Measurements from ENCODE around the gene TEX51. TPM values are rescaled to one million over a fixed set of nuclear protein-coding genes. Genes with fewer than 3 reads are reported as not detected.

Gene TEX51
- polyA plus RNA-seq, 1 donor: not detected

- no CpG with 5 or more reads among the region's 25 CpGs for WGBS (ENCODE audit: insufficient coverage, low lambda C conversion rate)
- H3K27me3 ChIP-seq (ENCODE audit: control insufficient read depth, insufficient read depth, low read length): no peaks in the 10 kb centered on the region
- no peak overlapping the region for H3K4me3 ChIP-seq (ENCODE audit: low read length)
- H3K27ac ChIP-seq (ENCODE audit: low read length): no peak overlapping the region
- peaks cover 4% of the 10 kb centered on the region for H3K9me3 ChIP-seq (ENCODE audit: control insufficient read depth, low read depth, low read length)
- H3K4me1 ChIP-seq (ENCODE audit: control insufficient read depth, insufficient read depth, low read length): no peaks in the 10 kb centered on the region
- no peak for DNase-seq
- H3K36me3 ChIP-seq (ENCODE audit: control insufficient read depth, insufficient read depth, low read length): no peaks in the 10 kb centered on the region
Measured at GRCh38 chr2:126877861-126878565, 20.7 kb upstream of the TEX51 start.

- no peak for DNase-seq
- Histone ChIP-seq H3K27ac (ENCODE audit: low read length) (no peak overlapping the region), H3K4me1 (ENCODE audit: control insufficient read depth, insufficient read depth, low read length) (no peaks in the 10 kb centered on the region), H3K9me3 (ENCODE audit: control insufficient read depth, low read depth, low read length) (peaks cover 4% of the 10 kb centered on the region), H3K36me3 (ENCODE audit: control insufficient read depth, insufficient read depth, low read length) (no peaks in the 10 kb centered on the region), H3K4me3 (ENCODE audit: low read length) (no peak overlapping the region), H3K27me3 (ENCODE audit: control insufficient read depth, insufficient read depth, low read length) (no peaks in the 10 kb centered on the region)
- no CpG with 5 or more reads among the region's 7 CpGs for WGBS (ENCODE audit: insufficient coverage, low lambda C conversion rate)
Measured at GRCh38 chr2:126878601-126879000, 20.1 kb upstream of the TEX51 start.

- peaks cover 4% of the 10 kb centered on the region for H3K9me3 ChIP-seq (ENCODE audit: control insufficient read depth, low read depth, low read length)
- H3K27me3 ChIP-seq (ENCODE audit: control insufficient read depth, insufficient read depth, low read length): no peaks in the 10 kb centered on the region
- H3K4me3 ChIP-seq (ENCODE audit: low read length): no peak overlapping the region
- WGBS (ENCODE audit: insufficient coverage, low lambda C conversion rate): 100% methylated on average over 2 of the region's 12 CpGs
- no peaks in the 10 kb centered on the region for H3K36me3 ChIP-seq (ENCODE audit: control insufficient read depth, insufficient read depth, low read length)
- no peaks in the 10 kb centered on the region for H3K4me1 ChIP-seq (ENCODE audit: control insufficient read depth, insufficient read depth, low read length)
- no peak for DNase-seq
- H3K27ac ChIP-seq (ENCODE audit: low read length): no peak overlapping the region
Measured at GRCh38 chr2:126879348-126880298, 19.1 kb upstream of the TEX51 start.

GRCh38 chr2:126880324-126880723 is 18.4 kb upstream of the TEX51 start:
- H3K36me3 ChIP-seq (ENCODE audit: control insufficient read depth, insufficient read depth, low read length): no peaks in the 10 kb centered on the region
- H3K27ac ChIP-seq (ENCODE audit: low read length): no peak overlapping the region
- no peak for DNase-seq
- no peaks in the 10 kb centered on the region for H3K4me1 ChIP-seq (ENCODE audit: control insufficient read depth, insufficient read depth, low read length)
- H3K27me3 ChIP-seq (ENCODE audit: control insufficient read depth, insufficient read depth, low read length): no peaks in the 10 kb centered on the region
- peaks cover 4% of the 10 kb centered on the region for H3K9me3 ChIP-seq (ENCODE audit: control insufficient read depth, low read depth, low read length)
- no CpG with 5 or more reads among the region's 7 CpGs for WGBS (ENCODE audit: insufficient coverage, low lambda C conversion rate)
- no peak overlapping the region for H3K4me3 ChIP-seq (ENCODE audit: low read length)

- DNase-seq: no peak
- Histone ChIP-seq H3K27ac (ENCODE audit: low read length) (no peak overlapping the region), H3K9me3 (ENCODE audit: control insufficient read depth, low read depth, low read length) (peaks cover 4% of the 10 kb centered on the region), H3K36me3 (ENCODE audit: control insufficient read depth, insufficient read depth, low read length) (no peaks in the 10 kb centered on the region), H3K27me3 (ENCODE audit: control insufficient read depth, insufficient read depth, low read length) (no peaks in the 10 kb centered on the region), H3K4me1 (ENCODE audit: control insufficient read depth, insufficient read depth, low read length) (no peaks in the 10 kb centered on the region), H3K4me3 (ENCODE audit: low read length) (no peak overlapping the region)
- 74% methylated on average over 4 of the region's 4 CpGs for WGBS (ENCODE audit: insufficient coverage, low lambda C conversion rate)
Measured at GRCh38 chr2:126880817-126881216, 17.9 kb upstream of the TEX51 start.

- Histone ChIP-seq H3K27me3 (ENCODE audit: control insufficient read depth, insufficient read depth, low read length) (no peaks in the 10 kb centered on the region), H3K9me3 (ENCODE audit: control insufficient read depth, low read depth, low read length) (peaks cover 4% of the 10 kb centered on the region), H3K27ac (ENCODE audit: low read length) (no peak overlapping the region), H3K36me3 (ENCODE audit: control insufficient read depth, insufficient read depth, low read length) (no peaks in the 10 kb centered on the region), H3K4me1 (ENCODE audit: control insufficient read depth, insufficient read depth, low read length) (peaks cover 3% of the 10 kb centered on the region), H3K4me3 (ENCODE audit: low read length) (no peak overlapping the region)
- WGBS (ENCODE audit: insufficient coverage, low lambda C conversion rate): no CpG with 5 or more reads among the region's 9 CpGs
- no peak for DNase-seq
Measured at GRCh38 chr2:126881591-126881990, 17.1 kb upstream of the TEX51 start.

- no CpG with 5 or more reads among the region's 2 CpGs for WGBS (ENCODE audit: insufficient coverage, low lambda C conversion rate)
- Histone ChIP-seq H3K27ac (ENCODE audit: low read length) (no peak overlapping the region), H3K9me3 (ENCODE audit: control insufficient read depth, low read depth, low read length) (peaks cover 4% of the 10 kb centered on the region), H3K36me3 (ENCODE audit: control insufficient read depth, insufficient read depth, low read length) (no peaks in the 10 kb centered on the region), H3K4me3 (ENCODE audit: low read length) (no peak overlapping the region), H3K4me1 (ENCODE audit: control insufficient read depth, insufficient read depth, low read length) (peaks cover 6% of the 10 kb centered on the region), H3K27me3 (ENCODE audit: control insufficient read depth, insufficient read depth, low read length) (no peaks in the 10 kb centered on the region)
- DNase-seq: no peak
Measured at GRCh38 chr2:126882181-126882580, 16.5 kb upstream of the TEX51 start.

GRCh38 chr2:126882736-126883665 is 15.7 kb upstream of the TEX51 start:
- Histone ChIP-seq H3K36me3 (ENCODE audit: control insufficient read depth, insufficient read depth, low read length) (no peaks in the 10 kb centered on the region), H3K27ac (ENCODE audit: low read length) (no peak overlapping the region), H3K4me1 (ENCODE audit: control insufficient read depth, insufficient read depth, low read length) (peaks cover 6% of the 10 kb centered on the region), H3K27me3 (ENCODE audit: control insufficient read depth, insufficient read depth, low read length) (no peaks in the 10 kb centered on the region), H3K4me3 (ENCODE audit: low read length) (no peak overlapping the region), H3K9me3 (ENCODE audit: control insufficient read depth, low read depth, low read length) (peaks cover 4% of the 10 kb centered on the region)
- no CpG with 5 or more reads among the region's 7 CpGs for WGBS (ENCODE audit: insufficient coverage, low lambda C conversion rate)
- no peak for DNase-seq

GRCh38 chr2:126883666-126884040 is 15.0 kb upstream of the TEX51 start:
- Histone ChIP-seq H3K4me1 (ENCODE audit: control insufficient read depth, insufficient read depth, low read length) (peaks cover 6% of the 10 kb centered on the region), H3K27me3 (ENCODE audit: control insufficient read depth, insufficient read depth, low read length) (no peaks in the 10 kb centered on the region), H3K9me3 (ENCODE audit: control insufficient read depth, low read depth, low read length) (peaks cover 4% of the 10 kb centered on the region), H3K36me3 (ENCODE audit: control insufficient read depth, insufficient read depth, low read length) (no peaks in the 10 kb centered on the region), H3K4me3 (ENCODE audit: low read length) (no peak overlapping the region), H3K27ac (ENCODE audit: low read length) (no peak overlapping the region)
- DNase-seq: no peak
- no CpG with 5 or more reads among the region's 6 CpGs for WGBS (ENCODE audit: insufficient coverage, low lambda C conversion rate)

Data from large intestine (tissue), 3 donors.